Measurements from ENCODE around the gene CSRP3. TPM values are rescaled to one million over a fixed set of nuclear protein-coding genes. Genes with fewer than 3 reads are reported as not detected.

The CSRP3 gene
- total and polyA plus RNA-seq, 9 of the 15 experiments (the other 6 are each of a cell fraction or from before 2014, with no cell fraction given) = 0.14 TPM; not detected in 8

GRCh38 chr11:19241260-19242178 is 39.7 kb upstream of the CSRP3 start (continued):
- TF ChIP-seq KDM5B (IDR thresholded peaks at IDR 0.05; ENCODE audit: insufficient replicate concordance, low read depth, low read length) (peak; percentile 59), ZBTB1 (CRISPR knock-in tag; IDR thresholded peaks at IDR 0.05; ENCODE audit: borderline replicate concordance, low read depth) (peak; percentile 3; the same call in 1 of the 2 replicates), ZNF282 (CRISPR knock-in tag; IDR thresholded peaks at IDR 0.05) (peak; percentile 89; the same call in 1 of the 2 replicates), BHLHE40 (IDR thresholded peaks at IDR 0.05; ENCODE audit: low read length) (no peak), CUX1 (CRISPR knock-in tag; IDR thresholded peaks at IDR 0.05) (no peak), POLR2A (conservative IDR thresholded peaks at IDR 0.05) (peak; percentile 65), POLR2G (IDR thresholded peaks at IDR 0.05; ENCODE audit: low read depth, low read length) (peak; percentile 87), NFIC (IDR thresholded peaks at IDR 0.05) (peak; percentile 17; the same call in 1 of the 2 replicates), HDAC1 (IDR thresholded peaks at IDR 0.05) (no peak), POU5F1 (IDR thresholded peaks at IDR 0.05; ENCODE audit: borderline replicate concordance, low read depth, low read length, partially characterized antibody) (no peak), FIP1L1 (IDR thresholded peaks at IDR 0.05; ENCODE audit: low read depth, low read length, poor library complexity, severe bottlenecking) (peak; percentile 15), KAT7 (CRISPR knock-in tag; IDR thresholded peaks at IDR 0.05; ENCODE audit: borderline replicate concordance) (peak; percentile 55; the same call in 1 of the 2 replicates), MAZ (CRISPR knock-in tag; conservative IDR thresholded peaks at IDR 0.05 in 1 of 2, IDR thresholded peaks at IDR 0.05 in 1 of 2) (peak; percentile 61), TGIF2 (CRISPR knock-in tag; IDR thresholded peaks at IDR 0.05) (0 out of 2 replicates have a peak, but pooled peaks have one; percentile 26), ZNF766 (CRISPR knock-in tag; conservative IDR thresholded peaks at IDR 0.05) (no peak), ZNF431 (CRISPR knock-in tag; IDR thresholded peaks at IDR 0.05) (no peak), E2F1 (CRISPR knock-in tag; IDR thresholded peaks at IDR 0.05) (0 out of 2 replicates have a peak, but pooled peaks have one; percentile 6), CEBPG (CRISPR knock-in tag; IDR thresholded peaks at IDR 0.05) (no peak), CEBPG (tag; conservative IDR thresholded peaks at IDR 0.05 in 1 of 2, IDR thresholded peaks at IDR 0.05 in 1 of 2) (no peak), ZNF75A (CRISPR knock-in tag; IDR thresholded peaks at IDR 0.05) (no peak), RBBP5 (IDR thresholded peaks at IDR 0.05; ENCODE audit: borderline replicate concordance, insufficient read depth, low read length, poor library complexity, severe bottlenecking) (peak; percentile 37)
